OCI-LY7 (cell line): Measurements from ENCODE around the gene LIG3. TPM values are rescaled to one million over a fixed set of nuclear protein-coding genes. Genes with fewer than 3 reads are reported as not detected.

Experiments used
- BruUV-seq: library from RNA; stranded (reverse); fragments of 400-500 nt; replicated peaks from 2 replicates; lab custom pipeline; 2021; lab: Mats Ljungman, UMichigan
- CTCF ChIA-PET: fragments of 300-600 bp; sonication (Branson Sonifier 250); formaldehyde crosslinking; loops from one replicate; lab custom pipeline; 2022; ENCODE audit warnings: antibody characterized with exemption; ENCODE audit not compliant: unreplicated experiment; lab: Charles Lee
- POLR2A ChIA-PET: fragments of 300-600 bp; sonication (Branson Sonifier 250); formaldehyde crosslinking; loops from one replicate; lab custom pipeline; 2022; ENCODE audit warnings: antibody characterized with exemption; lab: Charles Lee
- DNase-seq: peaks from one replicate; pipeline ENCODE4 v3.0.0-alpha.2; 2015; ENCODE audit warnings: low spot score
- H2AFZ ChIP-seq: fragments of 200-600 bp; sonication (generic), shearing (Covaris generic); 2 replicates; pipeline ENCODE4 v1.6.1; 2014; ENCODE audit warnings: mild to moderate bottlenecking, antibody characterized with exemption, low read length, moderate library complexity
- H3K27ac ChIP-seq: fragments of 200-600 bp; sonication (generic); 2 replicates; pipeline ENCODE4 v1.5.1; 2014; ENCODE audit warnings: mixed run types, low read depth, mild to moderate bottlenecking, moderate library complexity, low read length, inconsistent platforms; ENCODE audit not compliant: poor library complexity, severe bottlenecking
- H3K36me3 ChIP-seq: fragments of 200-600 bp; sonication (generic); 2 replicates; pipeline ENCODE4 v1.6.1; 2014; ENCODE audit warnings: mild to moderate bottlenecking, antibody characterized with exemption, low read length, moderate library complexity, mixed read lengths; ENCODE audit not compliant: insufficient read depth
- H3K4me1 ChIP-seq: fragments of 200-600 bp; sonication (generic); 2 replicates; pipeline ENCODE4 v1.5.1; 2014; ENCODE audit warnings: mild to moderate bottlenecking, low read length; ENCODE audit not compliant: insufficient read depth, poor library complexity, severe bottlenecking
- H3K4me2 ChIP-seq: fragments of 200-600 bp; sonication (generic); 2 replicates; pipeline ENCODE4 v1.6.1; 2014; ENCODE audit warnings: mild to moderate bottlenecking, low read length
- H3K4me3 ChIP-seq: fragments of 200-600 bp; sonication (generic); 2 replicates; pipeline ENCODE4 v1.5.1; 2014; ENCODE audit warnings: mild to moderate bottlenecking, low read depth, low read length; ENCODE audit not compliant: poor library complexity, severe bottlenecking
- H3K79me2 ChIP-seq: fragments of 200-600 bp; sonication (generic); 2 replicates; pipeline ENCODE4 v1.6.1; 2016; ENCODE audit warnings: low read depth, mild to moderate bottlenecking, low read length, moderate library complexity, mixed read lengths; ENCODE audit not compliant: insufficient read depth
- H3K9me2 ChIP-seq: fragments of 200-600 bp; sonication (generic); 2 replicates; pipeline ENCODE4 v1.6.1; 2016; ENCODE audit warnings: mild to moderate bottlenecking, low read length, mixed read lengths; ENCODE audit not compliant: insufficient read depth
- H3K9me3 ChIP-seq: fragments of 200-600 bp; sonication (generic); 2 replicates; pipeline ENCODE4 v1.6.1; 2014; ENCODE audit warnings: mild to moderate bottlenecking, mixed run types, low read length, mixed read lengths
- H4K20me1 ChIP-seq: fragments of 200-600 bp; sonication (generic); 2 replicates; pipeline ENCODE4 v1.6.1; 2014; ENCODE audit warnings: mild to moderate bottlenecking, antibody characterized with exemption, low read length, moderate library complexity, mixed read lengths; ENCODE audit not compliant: insufficient read depth
- CTCF ChIP-seq: fragments of 200-600 bp; sonication (generic); conservative IDR thresholded peaks from 2 replicates; pipeline ENCODE4 v1.5.1; 2014; ENCODE audit warnings: mild to moderate bottlenecking, antibody characterized with exemption, low read length, moderate library complexity, mixed read lengths
- EZH2phosphoT487 ChIP-seq: fragments of 200-600 bp; sonication (generic); IDR thresholded peaks from 2 replicates; pipeline ENCODE4 v1.6.1; 2018; ENCODE audit warnings: low read depth, borderline replicate concordance, mild to moderate bottlenecking, mixed run types, antibody characterized with exemption, low read length, moderate library complexity, mixed read lengths
- intact Hi-C: fragments of 100-400 bp; cut with micrococcal nuclease; formaldehyde crosslinking; loops from one replicate; pipeline ENCODE4 v1.10.0; 2022; ENCODE audit not compliant: unreplicated experiment
- total RNA-seq, 2 experiments: library from RNA; depleted of rRNA in 1 of 2; stranded (reverse); fragments of >200 nt in 1 of 2; shearing (Covaris generic) in 1 of 2; gene quantifications; 2 replicates each; pipeline ENCODE4 v1.2.3, GENCODE V29; 2014 to 2022

LIG3 gene
- total RNA-seq, 2 experiments from 2014 or later, result 65.6 to 67.3 TPM

GRCh38 chr17:35028531-35029262 lies 48.4 kb downstream of the LIG3 start:
- no peak for TF ChIP-seq EZH2phosphoT487
- no peak for TF ChIP-seq CTCF
- no peaks in the 10 kb centered on the region for H3K79me2 ChIP-seq
- BruUV-seq, result no TSS peak
- intact Hi-C loops, result no loop called here
- no peaks in the 10 kb centered on the region for H3K9me2 ChIP-seq
- no peak overlapping the region for H3K4me2 ChIP-seq
- H3K27ac ChIP-seq, result no peak overlapping the region
- no peak for DNase-seq
- no peak overlapping the region for H3K4me3 ChIP-seq
- CTCF ChIA-PET, result no interaction called here
- POLR2A ChIA-PET, result interaction anchor here (0.5 kb wide), 1 partner anchor 18 kb away, joined by 6 read pairs; no protein-coding TSS in a partner anchor
- no peaks in the 10 kb centered on the region for H3K9me3 ChIP-seq
- no peak overlapping the region for H2AFZ ChIP-seq
- H3K4me1 ChIP-seq, result no peaks in the 10 kb centered on the region
- H4K20me1 ChIP-seq, result no peaks in the 10 kb centered on the region; the same call in 1 of the 2 replicates
- H3K36me3 ChIP-seq, result no peaks in the 10 kb centered on the region

GRCh38 chr17:35030780-35031179 lies 50.5 kb downstream of the LIG3 start:
- CTCF ChIA-PET, result no interaction called here
- Histone ChIP-seq H2AFZ (no peak overlapping the region), H4K20me1 (no peaks in the 10 kb centered on the region), H3K9me2 (no peaks in the 10 kb centered on the region), H3K9me3 (no peaks in the 10 kb centered on the region), H3K36me3 (no peaks in the 10 kb centered on the region), H3K27ac (no peak overlapping the region), H3K4me3 (no peak overlapping the region), H3K79me2 (no peaks in the 10 kb centered on the region), H3K4me2 (no peak overlapping the region), H3K4me1 (no peaks in the 10 kb centered on the region)
- POLR2A ChIA-PET, result no interaction called here
- DNase-seq, result no peak
- TF ChIP-seq EZH2phosphoT487 (no peak), CTCF (no peak)
- BruUV-seq, result no TSS peak
- intact Hi-C loops, result no loop called here

GRCh38 chr17:35038453-35038852 lies 58.1 kb downstream of the LIG3 start:
- CTCF ChIA-PET, result no interaction called here
- Histone ChIP-seq H3K4me1 (no peaks in the 10 kb centered on the region), H3K9me3 (no peaks in the 10 kb centered on the region), H3K9me2 (no peaks in the 10 kb centered on the region), H4K20me1 (no peaks in the 10 kb centered on the region), H3K4me3 (no peak overlapping the region), H3K36me3 (no peaks in the 10 kb centered on the region), H3K4me2 (no peak overlapping the region), H3K79me2 (no peaks in the 10 kb centered on the region), H3K27ac (no peak overlapping the region), H2AFZ (no peak overlapping the region)
- DNase-seq, result no peak
- POLR2A ChIA-PET, result no interaction called here
- TF ChIP-seq EZH2phosphoT487 (no peak), CTCF (no peak)
- intact Hi-C loops, result no loop called here
- BruUV-seq, result no TSS peak
